ENCODE data around the gene AASS. TPM values are rescaled to one million over a fixed set of nuclear protein-coding genes. Genes with fewer than 3 reads are reported as not detected.

Gene AASS
- total RNA-seq, 1 experiment from 2014 or later, result 0.31 TPM

DNA sequence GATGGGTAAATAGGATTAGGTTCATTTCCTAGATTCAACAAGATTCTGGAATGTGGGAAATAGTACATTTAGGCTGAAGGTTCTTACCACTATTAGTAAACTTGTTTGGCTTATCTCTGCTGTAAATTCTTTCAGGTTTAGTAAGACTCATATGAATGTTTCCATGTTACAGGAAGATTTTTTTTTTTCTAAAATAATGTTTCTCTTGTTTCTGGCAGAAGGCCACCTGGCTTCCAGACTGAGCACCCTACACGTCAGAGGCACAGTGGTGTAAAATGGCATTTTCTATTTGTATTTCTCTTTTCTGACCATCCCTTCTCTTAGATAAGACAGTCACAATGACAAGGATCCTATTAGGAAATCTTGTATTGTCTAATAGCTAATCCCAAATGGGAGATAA, 22.7 kb upstream of the AASS start:
- in situ Hi-C loops (cut with HindIII; ENCODE audit: low pct_unique_long_range_greater_than_20kb, low sequenced_read_pairs), result no loop called here
- CTCF ChIA-PET, result no interaction called here
- H3K9me3 ChIP-seq (ENCODE audit: control insufficient read depth, insufficient read depth, low read depth, low read length), result no peaks in the 10 kb centered on the region
- ATAC-seq (no peak), DNase-seq (ENCODE audit: low read depth, low spot score) (no peak)
- no peaks in the 10 kb centered on the region for H3K36me3 ChIP-seq (ENCODE audit: control insufficient read depth, insufficient read depth, low read length)
- no peaks in the 10 kb centered on the region for H3K4me1 ChIP-seq (ENCODE audit: control insufficient read depth, insufficient read depth, low read length)
- no peaks in the 10 kb centered on the region for H3K27me3 ChIP-seq (ENCODE audit: control insufficient read depth, insufficient read depth, low read length)
- POLR2A ChIA-PET, result no interaction called here
- no peak overlapping the region for H3K27ac ChIP-seq (ENCODE audit: low read length)
- no peak overlapping the region for H3K4me3 ChIP-seq (ENCODE audit: low read depth in 2 of 2, low read length in 2 of 2)
- BruUV-seq (replicated peaks), result no TSS peak
- TF ChIP-seq, protein P1, sequence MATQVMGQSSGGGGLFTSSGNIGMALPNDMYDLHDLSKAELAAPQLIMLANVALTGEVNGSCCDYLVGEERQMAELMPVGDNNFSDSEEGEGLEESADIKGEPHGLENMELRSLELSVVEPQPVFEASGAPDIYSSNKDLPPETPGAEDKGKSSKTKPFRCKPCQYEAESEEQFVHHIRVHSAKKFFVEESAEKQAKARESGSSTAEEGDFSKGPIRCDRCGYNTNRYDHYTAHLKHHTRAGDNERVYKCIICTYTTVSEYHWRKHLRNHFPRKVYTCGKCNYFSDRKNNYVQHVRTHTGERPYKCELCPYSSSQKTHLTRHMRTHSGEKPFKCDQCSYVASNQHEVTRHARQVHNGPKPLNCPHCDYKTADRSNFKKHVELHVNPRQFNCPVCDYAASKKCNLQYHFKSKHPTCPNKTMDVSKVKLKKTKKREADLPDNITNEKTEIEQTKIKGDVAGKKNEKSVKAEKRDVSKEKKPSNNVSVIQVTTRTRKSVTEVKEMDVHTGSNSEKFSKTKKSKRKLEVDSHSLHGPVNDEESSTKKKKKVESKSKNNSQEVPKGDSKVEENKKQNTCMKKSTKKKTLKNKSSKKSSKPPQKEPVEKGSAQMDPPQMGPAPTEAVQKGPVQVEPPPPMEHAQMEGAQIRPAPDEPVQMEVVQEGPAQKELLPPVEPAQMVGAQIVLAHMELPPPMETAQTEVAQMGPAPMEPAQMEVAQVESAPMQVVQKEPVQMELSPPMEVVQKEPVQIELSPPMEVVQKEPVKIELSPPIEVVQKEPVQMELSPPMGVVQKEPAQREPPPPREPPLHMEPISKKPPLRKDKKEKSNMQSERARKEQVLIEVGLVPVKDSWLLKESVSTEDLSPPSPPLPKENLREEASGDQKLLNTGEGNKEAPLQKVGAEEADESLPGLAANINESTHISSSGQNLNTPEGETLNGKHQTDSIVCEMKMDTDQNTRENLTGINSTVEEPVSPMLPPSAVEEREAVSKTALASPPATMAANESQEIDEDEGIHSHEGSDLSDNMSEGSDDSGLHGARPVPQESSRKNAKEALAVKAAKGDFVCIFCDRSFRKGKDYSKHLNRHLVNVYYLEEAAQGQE (IDR thresholded peaks at IDR 0.05; ENCODE audit: insufficient read depth in 1 of 2, low read depth in 2 of 2, low read length in 1 of 2), result no peak
- TF ChIP-seq POLR2AphosphoS5 (IDR thresholded peaks at IDR 0.05; ENCODE audit: low read depth, low read length) (no peak), TCF7L2 (IDR thresholded peaks at IDR 0.05; ENCODE audit: low read depth, low read length) (no peak), SIN3A (IDR thresholded peaks at IDR 0.05; ENCODE audit: borderline replicate concordance, insufficient read depth, low read depth, low read length) (no peak)
- TF ChIP-seq, protein P2, sequence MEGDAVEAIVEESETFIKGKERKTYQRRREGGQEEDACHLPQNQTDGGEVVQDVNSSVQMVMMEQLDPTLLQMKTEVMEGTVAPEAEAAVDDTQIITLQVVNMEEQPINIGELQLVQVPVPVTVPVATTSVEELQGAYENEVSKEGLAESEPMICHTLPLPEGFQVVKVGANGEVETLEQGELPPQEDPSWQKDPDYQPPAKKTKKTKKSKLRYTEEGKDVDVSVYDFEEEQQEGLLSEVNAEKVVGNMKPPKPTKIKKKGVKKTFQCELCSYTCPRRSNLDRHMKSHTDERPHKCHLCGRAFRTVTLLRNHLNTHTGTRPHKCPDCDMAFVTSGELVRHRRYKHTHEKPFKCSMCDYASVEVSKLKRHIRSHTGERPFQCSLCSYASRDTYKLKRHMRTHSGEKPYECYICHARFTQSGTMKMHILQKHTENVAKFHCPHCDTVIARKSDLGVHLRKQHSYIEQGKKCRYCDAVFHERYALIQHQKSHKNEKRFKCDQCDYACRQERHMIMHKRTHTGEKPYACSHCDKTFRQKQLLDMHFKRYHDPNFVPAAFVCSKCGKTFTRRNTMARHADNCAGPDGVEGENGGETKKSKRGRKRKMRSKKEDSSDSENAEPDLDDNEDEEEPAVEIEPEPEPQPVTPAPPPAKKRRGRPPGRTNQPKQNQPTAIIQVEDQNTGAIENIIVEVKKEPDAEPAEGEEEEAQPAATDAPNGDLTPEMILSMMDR (IDR thresholded peaks at IDR 0.05), result no peak
- intact Hi-C loops (cut with micrococcal nuclease; ENCODE audit: unreplicated experiment), result no loop called here

DNA sequence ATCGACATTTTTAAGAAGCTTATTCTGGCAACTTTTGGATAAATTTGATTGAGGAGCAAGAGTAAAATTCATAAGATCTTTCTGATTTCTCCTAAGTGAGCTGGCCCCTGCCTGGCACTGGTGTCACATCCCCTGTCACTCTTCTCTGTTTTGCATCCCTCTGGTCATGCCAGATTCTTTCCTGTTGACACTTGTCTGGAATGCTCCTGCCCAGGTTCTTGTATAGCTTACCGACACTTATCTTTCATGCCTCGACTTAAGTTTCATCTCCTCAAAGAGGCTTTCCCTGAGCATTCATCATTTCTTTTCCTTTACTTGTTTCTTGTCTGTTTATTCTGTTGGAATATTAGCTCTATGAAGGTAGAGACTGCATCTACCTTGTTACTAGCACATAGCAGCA, 22.2 kb upstream of the AASS start:
- CTCF ChIA-PET, result interaction anchor here (0.6 kb wide), 1 partner anchor 1505 kb away, joined by 4 read pairs; no protein-coding TSS in a partner anchor
- no peak for DNase-seq (ENCODE audit: low read depth, low spot score)
- POLR2A ChIA-PET, result no interaction called here

More for the DNA sequence above, 22.2 kb upstream of the AASS start:
- Histone ChIP-seq H3K4me1 (ENCODE audit: control insufficient read depth, insufficient read depth, low read length) (no peaks in the 10 kb centered on the region), H3K9me3 (ENCODE audit: control insufficient read depth, insufficient read depth, low read depth, low read length) (no peaks in the 10 kb centered on the region), H3K27me3 (ENCODE audit: control insufficient read depth, insufficient read depth, low read length) (no peaks in the 10 kb centered on the region), H3K27ac (ENCODE audit: low read length) (no peak overlapping the region), H3K4me3 (ENCODE audit: low read depth in 2 of 2, low read length in 2 of 2) (no peak overlapping the region), H3K36me3 (ENCODE audit: control insufficient read depth, insufficient read depth, low read length) (no peaks in the 10 kb centered on the region)
- TF ChIP-seq SIN3A (IDR thresholded peaks at IDR 0.05; ENCODE audit: borderline replicate concordance, insufficient read depth, low read depth, low read length), result no peak
- TF ChIP-seq, protein P2 (IDR thresholded peaks at IDR 0.05), result 0 out of 2 replicates have a peak, but pooled peaks have one; percentile 5
- in situ Hi-C loops (cut with HindIII; ENCODE audit: low pct_unique_long_range_greater_than_20kb, low sequenced_read_pairs) (no loop called here), intact Hi-C loops (cut with micrococcal nuclease; ENCODE audit: unreplicated experiment) (no loop called here)
- ATAC-seq, result no peak
- no TSS peak for BruUV-seq (replicated peaks)
